Fibroblast of villous mesenchyme (primary cell): ENCODE measurements around the gene IL11. TPM values are rescaled to one million over a fixed set of nuclear protein-coding genes. Genes with fewer than 3 reads are reported as not detected.

Source experiments
- DNase-seq: peaks from one replicate; pipeline ENCODE4 v3.0.0-alpha.2; 2010; ENCODE audit warnings: low read depth
- H3K4me3 ChIP-seq: 2 replicates; pipeline ENCODE4 v1.5.1; 2011; ENCODE audit warnings: low read depth, mild to moderate bottlenecking, low read length
- total RNA-seq: library from RNA; depleted of rRNA; stranded (reverse); fragments of >200 nt; gene quantifications from 2 replicates; pipeline ENCODE4 v1.2.3, GENCODE V29; 2012
- TF ChIP-seq, protein P1 (sequence below): IDR thresholded peaks from 2 replicates; pipeline ENCODE4 v1.5.1; 2012; ENCODE audit warnings: low read depth, mild to moderate bottlenecking, low read length; ENCODE audit not compliant: insufficient read depth

The IL11 gene
- total RNA-seq, 1 donor: 3.0 TPM

DNA sequence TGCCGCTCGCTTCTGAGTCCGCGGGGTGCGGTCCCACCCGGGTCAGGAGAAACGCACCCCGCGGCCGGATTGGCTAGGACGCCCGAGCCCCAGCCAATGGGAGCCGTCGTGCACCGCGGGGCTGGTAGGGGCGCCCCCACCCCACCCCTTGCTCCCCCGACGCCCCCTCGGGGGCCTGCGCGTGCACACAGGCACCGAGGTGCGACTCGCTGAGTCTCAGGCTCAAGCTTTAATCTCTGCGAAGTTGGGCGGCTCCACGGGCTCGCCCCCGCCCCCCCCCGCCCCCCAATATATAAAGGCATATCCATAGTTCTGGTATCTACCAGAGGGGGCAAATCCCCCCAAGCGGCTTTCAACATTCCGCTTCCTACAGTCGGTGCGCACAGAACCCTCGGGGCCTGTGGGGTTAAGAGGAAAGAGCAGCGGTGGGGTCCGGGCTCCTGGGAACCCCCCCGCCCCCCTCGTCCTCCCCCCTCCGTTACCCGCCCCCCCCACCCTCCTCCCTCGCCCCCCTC is 15.5 kb downstream of the IL11 start, which contains the start of gene COX6B2:
COX6B2 (minus strand) TSS at position 22 of the 515 bp plus-strand sequence. CDS start 198 bp downstream, outside the sequence.
- TF ChIP-seq, protein P1, sequence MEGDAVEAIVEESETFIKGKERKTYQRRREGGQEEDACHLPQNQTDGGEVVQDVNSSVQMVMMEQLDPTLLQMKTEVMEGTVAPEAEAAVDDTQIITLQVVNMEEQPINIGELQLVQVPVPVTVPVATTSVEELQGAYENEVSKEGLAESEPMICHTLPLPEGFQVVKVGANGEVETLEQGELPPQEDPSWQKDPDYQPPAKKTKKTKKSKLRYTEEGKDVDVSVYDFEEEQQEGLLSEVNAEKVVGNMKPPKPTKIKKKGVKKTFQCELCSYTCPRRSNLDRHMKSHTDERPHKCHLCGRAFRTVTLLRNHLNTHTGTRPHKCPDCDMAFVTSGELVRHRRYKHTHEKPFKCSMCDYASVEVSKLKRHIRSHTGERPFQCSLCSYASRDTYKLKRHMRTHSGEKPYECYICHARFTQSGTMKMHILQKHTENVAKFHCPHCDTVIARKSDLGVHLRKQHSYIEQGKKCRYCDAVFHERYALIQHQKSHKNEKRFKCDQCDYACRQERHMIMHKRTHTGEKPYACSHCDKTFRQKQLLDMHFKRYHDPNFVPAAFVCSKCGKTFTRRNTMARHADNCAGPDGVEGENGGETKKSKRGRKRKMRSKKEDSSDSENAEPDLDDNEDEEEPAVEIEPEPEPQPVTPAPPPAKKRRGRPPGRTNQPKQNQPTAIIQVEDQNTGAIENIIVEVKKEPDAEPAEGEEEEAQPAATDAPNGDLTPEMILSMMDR: no peak
- DNase-seq: no peak
- H3K4me3 ChIP-seq: peak within 1 kb of the TSS; percentile 59

- TF ChIP-seq, protein P1: no peak
- peak overlapping the region; percentile 59 for H3K4me3 ChIP-seq
- peak; percentile 47 for DNase-seq
Measured at GRCh38 chr19:55353803-55354697, 16.2 kb downstream of the IL11 start.

GRCh38 chr19:55353356-55353802 is 16.9 kb downstream of the IL11 start:
- TF ChIP-seq, protein P1: no peak
- H3K4me3 ChIP-seq: peak overlapping the region; percentile 59
- DNase-seq: no peak

- no peak overlapping the region for H3K4me3 ChIP-seq
- TF ChIP-seq, protein P1: no peak
- DNase-seq: no peak
Measured at GRCh38 chr19:55352549-55353145, 17.6 kb downstream of the IL11 start.

- DNase-seq: no peak
- TF ChIP-seq, protein P1: no peak
- no peak overlapping the region for H3K4me3 ChIP-seq
Measured at GRCh38 chr19:55352040-55352439, 18.2 kb downstream of the IL11 start.

GRCh38 chr19:55350620-55351315 is 19.5 kb downstream of the IL11 start:
- no peak for DNase-seq
- TF ChIP-seq, protein P1: no peak

More at GRCh38 chr19:55350620-55351315, 19.5 kb downstream of the IL11 start:
- no peak overlapping the region for H3K4me3 ChIP-seq
